ENCODE measurements around the gene VAPB.

The VAPB gene

DNA sequence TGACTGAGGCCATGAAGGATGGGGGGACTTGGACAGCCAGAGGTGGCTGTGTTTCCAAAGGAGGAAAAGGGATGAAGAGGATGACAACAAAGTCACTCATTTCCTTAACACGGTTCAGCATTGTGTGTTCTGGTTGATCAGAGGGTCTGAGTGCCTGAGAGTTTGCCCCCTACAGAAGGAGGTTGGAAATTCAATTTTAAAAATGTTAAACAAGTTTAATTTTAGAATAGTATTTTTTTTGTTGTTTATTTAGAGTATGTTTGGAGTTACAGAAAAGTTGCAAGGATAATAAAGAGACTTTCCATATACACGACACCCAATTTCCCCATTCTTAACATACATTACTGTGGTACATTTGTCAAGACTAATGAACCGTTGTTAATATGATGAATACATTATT lies 10.3 kb upstream of the VAPB start:
- DNase-seq = no peak

DNA sequence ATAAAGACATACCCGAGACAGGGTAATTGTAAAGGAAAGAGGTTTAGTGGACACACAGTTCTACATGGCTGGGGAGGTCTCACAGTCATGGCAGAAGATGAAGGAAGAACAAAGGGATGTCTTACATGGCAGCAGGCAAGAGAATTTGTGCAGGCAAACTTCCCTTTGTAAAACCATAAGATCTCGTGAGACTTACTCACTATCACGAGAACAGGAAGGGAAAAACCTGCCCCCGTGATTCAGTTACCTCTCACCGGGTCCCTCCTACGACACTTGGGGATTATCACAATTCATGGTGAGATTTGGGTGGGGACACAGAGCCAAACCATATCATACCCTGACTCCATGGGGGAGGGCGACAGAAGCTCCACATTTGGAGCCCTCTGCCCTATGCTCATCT lies 7.4 kb upstream of the VAPB start:
- DNase-seq = no peak

DNA sequence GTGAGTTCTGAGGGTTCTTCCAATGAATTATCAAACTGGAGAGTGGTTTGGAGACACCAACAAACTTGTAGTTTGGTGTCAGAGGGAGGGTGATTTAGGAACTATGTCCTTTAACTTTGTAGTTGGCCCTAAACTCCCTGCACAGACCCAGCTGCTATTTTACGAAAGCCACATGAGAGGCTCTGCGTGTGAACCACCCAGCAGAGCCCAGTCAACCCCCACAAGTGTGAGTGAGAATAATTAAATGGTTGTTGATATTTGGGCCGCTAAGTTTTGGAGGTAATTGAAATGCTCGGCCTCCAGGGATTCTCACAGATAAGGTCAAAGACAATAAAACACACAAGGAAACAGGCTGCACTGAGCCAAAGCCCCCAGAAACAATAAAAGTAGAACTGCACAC lies 6.9 kb upstream of the VAPB start:
- DNase-seq = no peak

DNA sequence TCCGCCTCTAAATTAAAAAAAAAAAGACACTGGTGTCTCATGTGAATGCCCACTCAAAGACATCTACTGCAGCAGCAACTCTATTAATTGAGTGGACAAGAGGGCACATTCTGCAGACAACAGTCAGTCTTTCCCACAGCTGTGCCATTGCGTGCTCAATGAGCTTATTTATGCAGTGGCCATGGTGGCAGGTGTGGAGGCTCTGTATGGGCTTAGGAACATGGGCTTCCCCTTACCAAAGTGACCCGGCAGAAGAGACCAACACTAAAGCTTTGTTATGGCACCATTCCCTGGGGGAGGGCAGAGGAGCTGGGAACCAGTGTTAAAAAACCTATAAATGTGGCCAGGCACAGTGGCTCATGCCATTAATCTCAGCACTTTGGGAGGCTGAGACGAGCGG lies 4.2 kb upstream of the VAPB start:
- DNase-seq = no peak

DNA sequence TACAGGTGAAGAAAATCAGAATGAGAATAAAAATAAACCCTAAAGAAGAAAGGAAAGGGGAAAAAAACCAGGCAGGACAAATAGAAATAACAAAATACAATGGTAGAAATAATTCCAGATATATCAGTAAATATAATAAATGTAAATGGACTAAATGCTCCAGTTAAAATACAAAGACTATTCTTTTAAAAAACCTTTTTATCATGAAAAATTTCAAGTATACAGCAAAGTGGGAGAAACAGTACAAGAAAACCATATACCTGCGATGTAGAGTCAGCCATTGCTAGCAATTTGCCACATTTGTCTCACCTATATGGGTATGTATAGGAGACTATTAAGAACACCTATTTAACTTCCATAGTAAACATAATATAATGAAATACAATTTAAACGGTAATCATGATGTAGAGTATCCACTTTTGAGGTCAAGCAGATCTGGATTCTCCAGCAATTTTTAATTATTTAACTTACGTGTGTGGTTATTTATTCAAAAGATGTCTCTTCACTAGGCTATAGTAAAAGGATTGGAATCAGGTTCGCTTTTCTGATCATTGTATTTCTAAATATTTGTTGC lies 914 bp upstream of the VAPB start:
- DNase-seq = no peak

DNA sequence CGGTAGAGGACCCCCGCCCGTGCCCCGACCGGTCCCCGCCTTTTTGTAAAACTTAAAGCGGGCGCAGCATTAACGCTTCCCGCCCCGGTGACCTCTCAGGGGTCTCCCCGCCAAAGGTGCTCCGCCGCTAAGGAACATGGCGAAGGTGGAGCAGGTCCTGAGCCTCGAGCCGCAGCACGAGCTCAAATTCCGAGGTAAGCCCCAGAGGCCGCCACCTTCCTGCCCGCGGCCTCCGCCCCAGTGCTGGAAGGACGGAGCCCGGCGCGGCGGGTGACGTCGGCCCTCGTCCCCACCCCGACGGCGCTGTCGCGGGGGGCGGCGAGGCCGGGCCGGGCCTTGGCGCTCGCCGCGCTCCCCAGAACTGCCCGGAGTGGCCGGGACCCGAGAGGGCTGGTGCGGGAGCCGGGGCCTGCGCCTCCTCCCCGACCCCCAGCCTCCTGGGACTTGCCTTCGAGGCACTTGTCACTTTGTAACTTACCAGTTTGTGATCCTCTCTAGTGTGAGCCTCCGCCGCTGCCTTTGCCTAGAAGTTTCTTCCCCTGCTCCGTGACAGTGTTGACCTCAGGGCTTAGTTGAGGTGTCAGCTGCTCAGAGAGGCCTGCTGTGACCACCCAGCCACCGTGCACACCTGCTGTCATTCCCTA lies 417 bp downstream of the VAPB start:
- DNase-seq = no peak

DNA sequence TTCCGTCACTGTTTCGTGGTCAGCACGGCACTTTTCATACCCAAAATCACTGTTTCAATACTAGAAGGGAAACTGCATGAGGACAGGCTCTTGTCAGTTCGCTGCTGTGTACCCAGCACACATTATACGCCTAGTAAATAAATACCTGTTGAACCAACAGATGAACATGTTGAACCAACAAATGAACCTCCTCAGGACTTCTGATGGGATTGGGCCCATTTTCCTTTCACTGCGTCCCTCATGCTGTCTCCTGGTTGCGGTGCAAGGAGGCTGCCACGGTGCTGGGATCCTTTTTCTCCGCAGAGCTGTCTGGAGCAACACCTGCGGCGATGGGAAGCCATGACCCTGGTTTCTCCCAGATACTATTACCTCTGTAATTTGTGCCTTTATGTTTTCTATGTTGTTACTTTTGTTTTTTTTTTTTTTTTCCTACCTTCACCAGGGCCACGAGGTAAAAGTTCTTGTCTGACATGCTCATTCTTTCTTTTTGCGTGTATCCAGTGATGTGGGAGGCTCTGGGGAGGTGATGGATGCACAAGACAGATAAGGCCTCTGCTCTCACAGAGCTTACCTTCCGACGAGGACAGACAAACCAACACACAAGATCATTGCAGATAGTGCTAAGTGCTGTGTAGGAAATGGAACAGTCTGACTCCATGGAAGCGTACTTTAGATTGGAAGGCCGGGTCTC lies 1.1 kb downstream of the VAPB start:
- DNase-seq = no peak

DNA sequence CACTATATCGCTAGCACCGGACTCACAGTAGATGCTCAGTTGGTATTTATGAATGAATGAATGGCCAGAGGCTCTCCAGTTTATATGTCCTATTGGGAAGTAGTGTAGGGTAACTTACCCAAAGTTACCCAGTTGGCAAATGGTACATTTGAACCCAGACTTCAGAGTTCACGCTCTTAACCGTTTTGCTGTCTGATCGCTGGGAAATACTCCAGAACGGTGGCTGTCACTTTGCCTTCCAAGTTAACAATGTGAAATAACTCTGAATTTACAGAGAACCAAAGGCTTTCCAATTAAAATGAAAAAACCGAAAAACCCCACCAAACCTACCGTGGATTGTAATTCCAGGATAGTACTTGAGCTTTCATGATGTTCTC lies 1.6 kb downstream of the VAPB start:
- no peak for DNase-seq

DNA sequence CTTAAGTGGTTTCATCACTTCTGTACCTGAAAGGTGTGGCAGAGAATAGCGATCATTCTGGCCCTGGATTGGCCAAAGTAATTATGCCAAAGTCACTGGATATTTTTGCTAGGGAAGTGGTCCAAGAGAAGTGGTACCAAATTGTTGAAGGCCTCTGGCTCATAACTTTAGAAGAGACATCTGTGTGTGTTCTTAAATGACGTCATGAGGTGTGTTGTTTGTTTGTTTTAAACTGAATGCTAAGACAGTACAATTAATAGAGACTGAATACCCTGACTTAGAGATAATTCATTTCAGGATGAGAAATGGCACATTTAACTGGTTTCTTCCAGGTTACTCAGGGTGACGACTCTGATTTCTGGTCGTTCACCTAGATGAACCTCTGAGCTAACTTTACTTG lies 3.3 kb downstream of the VAPB start:
- DNase-seq = no peak

DNA sequence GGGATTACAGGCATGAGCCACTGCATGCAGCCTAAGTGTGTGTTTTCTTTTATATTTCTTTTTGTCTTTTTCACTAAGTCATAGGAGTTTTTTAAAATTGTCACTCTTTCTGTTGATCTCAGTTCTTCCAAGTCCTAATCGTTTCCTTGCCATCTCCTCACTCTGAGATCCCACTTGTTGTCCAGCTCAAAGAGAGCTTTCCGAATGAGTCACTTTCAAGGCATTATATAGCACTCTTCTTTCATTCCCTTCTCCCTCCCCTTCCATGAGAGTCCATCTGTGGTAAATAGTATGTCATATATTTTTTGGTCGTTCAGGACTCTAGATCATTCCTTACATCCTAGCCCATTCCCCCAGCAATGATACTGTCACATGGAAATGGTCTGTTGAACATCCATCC lies 4.3 kb downstream of the VAPB start:
- DNase-seq = no peak

DNA sequence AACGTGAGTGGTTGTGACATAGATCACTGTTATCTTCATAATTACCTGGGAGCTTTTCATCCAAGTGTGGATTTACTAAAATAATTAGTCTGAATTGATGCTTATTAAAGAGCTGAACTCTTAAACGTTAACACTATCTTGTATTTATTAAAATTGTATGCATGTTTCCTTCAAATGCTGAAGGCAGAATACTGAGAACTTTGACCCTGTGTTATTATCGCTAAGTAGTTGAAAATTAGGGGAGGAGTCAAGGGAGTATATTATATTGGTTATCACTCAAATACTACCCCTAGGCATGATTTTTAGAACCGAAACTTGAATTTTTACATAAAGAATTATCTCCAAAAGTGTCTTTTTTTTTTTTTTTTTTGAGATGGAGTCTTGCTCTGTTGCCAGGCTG lies 5.8 kb downstream of the VAPB start:
- DNase-seq = no peak

DNA sequence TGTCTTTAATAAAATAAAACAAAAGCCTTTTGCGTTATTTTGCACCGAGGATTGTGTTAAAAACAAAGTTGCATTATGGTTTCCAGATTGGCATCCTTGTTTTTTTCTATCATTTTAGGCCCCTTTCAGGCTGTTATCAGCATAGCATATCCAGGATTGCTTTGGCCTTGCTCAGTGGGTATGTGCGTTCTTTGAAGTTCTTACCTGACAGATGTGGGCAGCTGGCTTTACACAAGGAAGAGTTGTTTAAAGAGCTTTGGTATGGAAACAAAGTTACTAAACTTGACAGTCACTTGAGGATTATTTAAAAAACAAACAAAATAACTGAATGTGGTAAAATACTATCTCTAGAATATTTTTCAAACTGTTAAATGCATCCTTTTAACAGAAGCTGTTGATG lies 6.6 kb downstream of the VAPB start:
- no peak for DNase-seq

DNA sequence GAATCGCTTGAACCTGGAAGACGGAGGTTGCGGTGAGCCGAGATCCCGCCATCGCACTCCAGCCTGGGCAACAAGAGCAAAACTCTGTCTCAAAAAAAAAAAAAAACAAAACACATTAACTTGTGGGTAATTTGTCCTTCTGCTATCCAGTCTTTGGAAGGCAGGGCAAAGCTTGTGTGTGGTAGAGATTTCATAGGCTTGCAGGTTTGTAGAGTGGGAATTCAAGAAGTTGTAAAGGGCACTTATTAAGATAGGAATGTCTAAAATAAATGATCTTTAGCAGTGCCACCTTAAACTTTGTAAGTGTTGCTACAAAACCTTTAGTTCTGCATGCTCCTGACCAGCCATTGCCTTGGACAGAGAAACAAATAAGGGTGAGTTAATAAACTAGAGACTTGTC lies 8.4 kb downstream of the VAPB start:
- no peak for DNase-seq

DNA sequence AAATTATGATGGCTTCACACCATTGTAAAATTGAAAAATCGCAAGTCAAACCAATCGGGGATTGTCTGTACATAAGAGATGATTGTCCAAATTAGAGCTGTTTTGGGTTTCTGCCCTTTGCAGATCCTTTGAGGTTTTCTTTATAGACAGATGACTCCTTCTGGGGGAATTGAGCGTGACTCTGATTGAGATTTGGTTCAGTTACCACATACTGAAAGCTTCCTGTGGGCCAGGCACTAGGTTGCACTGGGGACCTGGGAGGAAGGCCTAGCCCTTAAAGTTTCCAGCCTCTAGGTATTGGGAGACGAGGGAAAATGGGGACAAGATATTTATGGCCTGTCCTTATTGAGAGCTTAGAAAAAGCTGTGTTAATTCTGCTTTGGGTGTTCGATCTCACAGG lies 9.2 kb downstream of the VAPB start:
- no peak for DNase-seq

DNA sequence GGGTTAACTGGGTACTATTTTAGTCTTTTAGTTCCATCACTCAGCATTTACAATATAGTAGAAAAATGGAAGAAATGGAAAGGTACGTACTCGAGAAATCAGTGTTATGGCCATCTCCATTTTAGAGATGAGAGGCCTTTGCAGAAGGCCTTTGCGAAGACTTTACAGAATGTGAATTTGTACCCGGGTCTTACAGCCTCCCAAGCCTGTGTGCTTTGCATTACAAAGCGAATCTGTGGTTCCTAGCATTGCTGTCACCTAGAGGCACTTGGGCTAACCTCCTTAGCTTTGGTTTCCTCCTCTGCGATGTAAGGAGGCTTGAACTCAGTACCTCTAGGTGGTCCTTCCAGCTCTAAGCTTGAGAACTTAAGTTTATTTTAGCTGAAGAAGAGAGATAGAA lies 10.9 kb downstream of the VAPB start:
- no peak for DNase-seq

DNA sequence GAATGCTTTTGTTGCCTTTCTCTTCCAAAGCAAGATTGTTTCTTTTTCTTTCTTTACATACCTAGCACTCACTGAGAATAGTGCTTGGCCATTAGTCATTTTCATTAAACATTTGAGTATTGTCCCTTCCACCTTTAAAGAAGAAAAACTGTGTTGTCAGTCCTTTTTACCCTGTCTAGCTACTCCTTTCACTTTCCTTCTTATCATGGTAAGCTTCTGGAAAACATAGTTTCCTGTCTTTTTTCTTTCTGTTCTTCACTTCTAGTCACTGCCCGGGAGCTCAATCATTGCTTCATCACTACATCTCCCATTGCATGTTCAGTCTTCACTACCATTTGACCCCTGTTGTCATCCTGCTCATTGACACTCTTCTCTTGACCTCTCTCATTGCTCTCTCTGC lies 12.1 kb downstream of the VAPB start:
- DNase-seq = no peak

DNA sequence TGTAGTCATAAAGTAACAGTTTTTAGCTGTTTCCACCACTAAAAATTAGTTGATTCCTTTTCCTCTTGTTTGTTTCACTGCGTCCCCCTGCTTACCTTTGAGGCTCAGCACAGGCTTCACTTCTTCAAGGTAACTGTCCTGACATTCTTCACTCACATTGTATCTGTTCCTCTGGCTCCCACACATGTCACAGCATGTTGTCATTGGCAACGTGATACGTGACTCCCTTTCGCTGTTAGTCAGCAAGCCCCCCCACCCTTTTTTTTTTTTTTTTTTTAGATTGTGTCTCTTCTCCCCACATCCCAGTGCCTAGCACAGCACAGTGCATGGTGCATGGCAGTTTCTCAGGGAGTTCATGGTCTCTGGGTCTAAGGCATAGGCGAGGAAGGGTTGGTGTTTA lies 13.3 kb downstream of the VAPB start:
- DNase-seq = no peak

DNA sequence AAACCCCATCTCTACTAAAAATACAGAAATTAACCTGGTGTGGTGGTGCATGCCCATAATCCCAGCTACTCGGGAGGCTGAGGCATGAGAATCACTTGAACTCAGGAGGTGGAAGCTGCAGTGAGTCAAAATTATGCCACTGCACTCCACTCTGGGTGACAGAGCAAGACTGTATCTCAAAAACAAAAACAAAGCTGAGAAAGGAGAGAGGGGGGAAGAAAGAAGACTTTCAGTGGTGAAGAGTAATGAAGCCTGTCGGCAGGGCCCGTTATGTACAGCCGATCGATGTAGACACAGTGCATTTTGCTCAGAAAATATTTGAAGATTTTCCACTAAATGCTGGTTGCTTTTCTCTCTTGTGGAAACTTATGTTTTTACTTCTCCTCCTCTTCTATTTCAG lies 13.8 kb downstream of the VAPB start:
- DNase-seq = no peak

DNA sequence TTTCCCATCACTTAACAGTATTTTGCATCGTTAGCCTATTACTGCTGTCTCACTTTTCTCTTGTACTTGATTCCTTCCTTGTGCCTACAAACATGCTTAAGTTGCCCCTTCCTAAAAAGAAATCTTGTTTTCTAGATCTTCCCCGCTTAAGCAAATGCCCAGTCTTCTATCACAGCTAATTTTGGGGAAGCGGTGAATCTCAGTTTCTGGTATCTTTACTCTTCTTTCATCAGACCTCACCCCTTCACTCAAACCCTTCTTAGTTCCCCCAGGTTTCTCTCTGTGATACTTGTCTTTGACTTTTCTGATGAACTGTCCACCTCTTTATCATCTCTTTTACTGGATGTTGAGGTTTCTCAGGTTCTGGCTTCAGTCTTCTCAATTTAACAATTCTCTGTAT lies 14.2 kb downstream of the VAPB start:
- DNase-seq = no peak

DNA sequence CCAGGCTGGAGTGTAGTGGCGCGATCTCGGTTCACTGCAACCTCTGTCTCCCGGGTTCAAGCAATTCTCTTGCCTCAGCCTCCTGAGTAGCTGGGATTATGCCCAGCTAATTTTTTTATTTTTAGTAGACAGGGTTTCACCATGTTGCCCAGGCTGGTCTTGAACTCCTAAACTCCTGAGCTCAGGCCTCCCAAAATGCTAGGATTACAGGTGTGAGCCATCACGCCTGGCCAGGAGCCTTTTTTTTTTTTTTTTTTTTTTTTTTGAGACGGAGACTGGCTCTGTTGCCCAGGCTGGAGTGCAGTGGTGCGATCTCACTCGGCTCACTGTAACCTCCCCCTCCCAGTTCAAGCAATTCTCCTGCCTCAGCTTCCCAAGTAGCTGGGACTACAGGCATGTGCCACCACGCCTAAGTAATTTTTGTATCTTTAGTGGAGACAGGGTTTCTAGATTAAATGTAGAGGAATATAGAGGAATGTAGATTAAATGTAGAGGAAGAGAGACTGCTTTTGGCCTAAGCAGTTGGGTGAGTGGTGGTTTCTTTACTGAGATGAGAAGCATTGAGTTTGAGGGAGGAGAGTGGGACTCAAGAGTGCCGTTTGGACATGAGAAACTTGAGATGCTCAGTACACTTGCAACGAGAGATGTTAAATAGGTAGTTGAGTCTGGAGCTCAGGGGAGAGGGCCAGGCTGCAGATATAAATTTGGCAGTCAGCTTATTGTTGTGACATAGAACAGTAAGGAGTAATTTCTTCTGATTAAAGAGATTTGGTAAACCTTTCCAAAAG lies 16.7 kb downstream of the VAPB start:
- DNase-seq = no peak

DNA sequence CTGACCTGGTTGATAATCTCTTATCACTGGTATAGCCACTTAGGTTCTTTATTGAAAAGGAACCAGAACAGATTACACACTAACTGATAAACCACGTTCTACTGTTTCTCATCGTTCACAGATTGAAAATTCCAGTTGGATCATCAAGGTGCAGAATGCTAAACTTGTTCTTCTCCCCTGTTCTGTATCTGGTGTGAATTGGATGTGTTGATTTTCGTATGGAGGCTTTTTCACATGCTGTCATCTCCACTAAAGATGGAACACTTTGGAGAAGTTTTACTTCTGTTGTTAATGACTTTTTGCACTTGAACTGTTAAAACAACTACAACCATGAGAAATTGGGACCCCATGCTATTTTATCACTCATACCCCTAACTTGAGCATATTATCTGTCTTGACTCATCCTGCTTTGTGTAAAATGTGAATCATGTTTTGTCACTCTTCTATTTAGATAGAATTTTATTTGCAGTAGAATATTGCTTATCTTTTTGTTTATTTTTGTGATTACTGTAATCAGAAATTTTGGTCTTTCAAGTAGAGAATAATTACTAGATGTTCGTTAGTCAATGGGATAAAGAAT lies 17.5 kb downstream of the VAPB start:
- DNase-seq = no peak

DNA sequence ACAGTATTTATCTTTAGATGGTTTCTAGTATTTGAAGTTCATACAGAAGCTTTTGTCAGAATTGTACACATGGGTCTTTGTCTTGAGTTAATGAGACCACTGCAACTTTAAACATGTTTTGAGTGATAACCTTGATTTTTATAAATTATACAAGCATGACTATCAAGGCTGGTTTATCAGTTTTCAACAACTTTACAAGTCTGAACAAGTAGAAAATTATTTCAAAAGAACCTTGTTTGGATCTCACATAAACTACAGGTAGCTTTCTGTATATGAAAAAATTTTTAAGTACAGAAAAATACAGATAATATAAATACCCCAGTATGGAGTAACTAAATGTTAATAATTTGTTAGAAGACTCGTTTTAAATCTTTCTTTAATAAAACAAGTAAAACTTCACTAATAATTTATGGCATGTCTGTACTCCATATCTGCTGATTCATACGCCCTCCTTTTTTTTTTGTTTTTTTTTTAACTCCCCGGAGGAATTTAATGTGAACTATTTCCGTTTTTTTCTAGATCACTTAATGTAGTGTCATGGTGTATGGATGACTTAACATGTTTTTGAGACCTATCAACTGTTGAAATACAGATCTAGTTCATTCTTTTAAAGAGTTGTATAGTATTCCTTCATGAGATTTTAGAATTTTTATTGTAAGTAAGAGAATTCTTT lies 18.3 kb downstream of the VAPB start:
- no peak for DNase-seq

DNA sequence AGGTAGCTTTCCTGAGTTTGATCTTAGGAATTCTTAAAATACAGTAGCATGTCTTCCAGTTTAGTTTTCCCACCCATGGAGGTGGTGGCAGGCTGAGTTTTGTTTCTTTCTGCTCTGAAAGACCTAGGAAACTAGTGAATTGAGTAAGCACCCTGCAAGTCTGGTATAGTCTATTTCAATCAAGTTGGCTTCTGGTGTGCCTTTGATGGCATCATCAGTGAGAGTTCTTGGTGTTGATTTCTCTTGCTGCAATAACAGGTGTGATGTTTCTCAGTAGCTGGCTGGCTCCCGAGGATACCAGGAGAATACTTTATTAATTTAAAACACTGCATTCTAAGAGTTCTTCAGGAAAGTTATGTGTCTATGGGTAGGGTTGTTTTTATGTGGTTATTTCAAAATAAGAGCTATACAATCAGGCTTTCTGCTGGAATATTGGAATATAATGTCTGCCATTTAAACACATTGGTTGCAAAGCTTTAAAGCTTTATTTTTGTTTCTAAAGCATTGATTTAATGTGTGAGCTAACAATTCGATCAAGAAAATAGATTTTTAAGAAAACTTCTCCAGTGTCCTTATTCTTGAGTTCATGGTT lies 19.0 kb downstream of the VAPB start:
- no peak for DNase-seq

All from activated gamma-delta T cell treated with Interleukin-2 at 50 U/mL for 16 hours (primary cell).